Skeletal muscle cell (primary cell): ENCODE data around the gene ELP4.
"Not testable (repeated sequence)": the region's sequence is repeated elsewhere in the genome, so short reads cannot be mapped to it uniquely, and the experiment has no call there.

Source experiments
- DNase-seq: peaks from one replicate; pipeline ENCODE4 v3.0.0-alpha.2; 2010; ENCODE audit warnings: low read depth
- H3K4me3 ChIP-seq: 2 replicates; pipeline ENCODE4 v1.5.1; 2011; ENCODE audit warnings: low read depth, mild to moderate bottlenecking, control low read depth, low read length, moderate library complexity

Gene ELP4, protein sequence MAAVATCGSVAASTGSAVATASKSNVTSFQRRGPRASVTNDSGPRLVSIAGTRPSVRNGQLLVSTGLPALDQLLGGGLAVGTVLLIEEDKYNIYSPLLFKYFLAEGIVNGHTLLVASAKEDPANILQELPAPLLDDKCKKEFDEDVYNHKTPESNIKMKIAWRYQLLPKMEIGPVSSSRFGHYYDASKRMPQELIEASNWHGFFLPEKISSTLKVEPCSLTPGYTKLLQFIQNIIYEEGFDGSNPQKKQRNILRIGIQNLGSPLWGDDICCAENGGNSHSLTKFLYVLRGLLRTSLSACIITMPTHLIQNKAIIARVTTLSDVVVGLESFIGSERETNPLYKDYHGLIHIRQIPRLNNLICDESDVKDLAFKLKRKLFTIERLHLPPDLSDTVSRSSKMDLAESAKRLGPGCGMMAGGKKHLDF

DNA sequence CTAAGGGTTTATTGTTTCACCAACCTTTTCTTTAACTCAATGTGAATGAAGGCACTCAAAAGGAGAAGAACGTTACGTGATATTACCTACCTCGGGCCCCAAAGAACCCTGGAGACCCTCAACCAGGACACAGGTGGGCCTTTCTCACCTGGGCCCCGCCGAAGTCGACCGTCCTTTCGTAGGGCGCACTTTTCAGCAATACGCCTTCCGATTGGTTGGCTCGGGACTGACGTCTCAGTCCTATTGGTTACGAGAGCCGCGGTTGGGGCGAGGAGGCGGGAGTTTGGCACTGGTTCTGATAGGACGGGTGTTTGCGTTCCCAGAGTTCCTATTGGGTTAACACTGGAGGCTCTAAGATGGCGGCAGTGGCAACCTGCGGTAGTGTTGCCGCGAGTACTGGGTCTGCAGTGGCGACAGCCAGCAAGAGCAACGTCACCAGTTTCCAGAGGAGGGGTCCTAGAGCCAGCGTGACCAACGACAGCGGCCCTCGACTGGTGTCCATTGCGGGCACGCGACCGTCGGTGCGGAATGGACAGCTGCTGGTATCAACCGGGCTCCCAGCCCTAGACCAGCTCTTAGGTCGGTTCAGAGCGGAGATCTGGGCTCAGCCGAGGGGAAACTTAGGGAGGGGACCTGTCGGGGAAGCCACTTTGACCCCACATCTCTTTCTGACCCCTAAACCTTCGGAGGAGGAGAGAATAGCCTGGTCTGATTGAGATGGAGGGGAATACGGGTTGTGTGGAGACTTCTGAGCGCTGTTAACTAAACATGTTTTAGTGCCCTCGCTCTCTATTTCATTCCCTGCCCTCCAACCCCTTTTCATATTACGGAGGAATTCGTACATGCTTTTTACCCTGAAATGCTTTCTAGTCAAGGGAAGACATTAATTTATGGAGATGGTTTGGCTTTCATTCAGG is at the start of gene ELP4, which contains the start of gene IMMP1L:
Gene ELP4 (plus strand): TSS at position 339 of the 917 bp plus-strand sequence. CDS start 18 bp downstream, at position 357.
Gene IMMP1L (minus strand): TSS at position 194 of the 917 bp plus-strand sequence. CDS start 46,346 bp downstream, outside the sequence.
- peak; percentile 77 for DNase-seq
- H3K4me3 ChIP-seq: peak within 1 kb of the TSS; percentile 95

DNA sequence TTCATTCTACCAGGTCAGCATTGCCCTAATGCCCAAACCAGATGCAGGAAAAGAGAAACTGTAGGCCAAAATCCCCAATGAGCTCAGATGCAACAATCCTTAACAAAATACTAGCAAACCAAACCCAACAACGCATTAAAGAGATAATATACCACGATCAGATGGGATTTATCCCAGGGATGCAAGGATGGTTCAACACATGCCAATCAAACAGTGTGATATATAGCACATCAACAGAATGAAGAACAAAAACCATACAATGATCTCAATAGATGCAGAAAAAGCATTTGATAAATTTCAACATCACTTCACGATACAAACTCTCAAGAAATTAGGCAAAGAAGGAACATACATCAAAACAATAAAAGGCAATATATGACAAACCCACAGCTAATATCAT is 45.1 kb upstream of the ELP4 start:
- no peak overlapping the region for H3K4me3 ChIP-seq
- no peak for DNase-seq

DNA sequence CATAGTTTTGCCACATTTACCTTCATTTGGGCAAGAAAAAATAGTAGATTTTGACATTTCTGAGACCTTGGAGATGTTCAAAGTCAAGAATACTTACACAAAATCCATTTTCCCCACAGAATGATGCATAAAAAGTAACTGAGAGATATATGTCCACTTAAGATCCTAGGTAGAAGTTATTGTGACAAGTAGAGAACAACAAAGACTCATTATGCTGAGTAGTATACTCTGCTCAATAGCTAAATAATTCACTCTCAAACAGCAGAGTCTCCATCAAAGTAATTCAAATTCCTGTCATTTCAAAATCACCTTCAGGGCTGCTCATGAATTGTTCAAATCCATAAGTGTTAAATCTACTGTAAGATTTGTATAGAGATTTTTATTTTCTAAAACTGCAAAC is 35.5 kb upstream of the ELP4 start:
- no peak for DNase-seq
- H3K4me3 ChIP-seq: no peak overlapping the region

DNA sequence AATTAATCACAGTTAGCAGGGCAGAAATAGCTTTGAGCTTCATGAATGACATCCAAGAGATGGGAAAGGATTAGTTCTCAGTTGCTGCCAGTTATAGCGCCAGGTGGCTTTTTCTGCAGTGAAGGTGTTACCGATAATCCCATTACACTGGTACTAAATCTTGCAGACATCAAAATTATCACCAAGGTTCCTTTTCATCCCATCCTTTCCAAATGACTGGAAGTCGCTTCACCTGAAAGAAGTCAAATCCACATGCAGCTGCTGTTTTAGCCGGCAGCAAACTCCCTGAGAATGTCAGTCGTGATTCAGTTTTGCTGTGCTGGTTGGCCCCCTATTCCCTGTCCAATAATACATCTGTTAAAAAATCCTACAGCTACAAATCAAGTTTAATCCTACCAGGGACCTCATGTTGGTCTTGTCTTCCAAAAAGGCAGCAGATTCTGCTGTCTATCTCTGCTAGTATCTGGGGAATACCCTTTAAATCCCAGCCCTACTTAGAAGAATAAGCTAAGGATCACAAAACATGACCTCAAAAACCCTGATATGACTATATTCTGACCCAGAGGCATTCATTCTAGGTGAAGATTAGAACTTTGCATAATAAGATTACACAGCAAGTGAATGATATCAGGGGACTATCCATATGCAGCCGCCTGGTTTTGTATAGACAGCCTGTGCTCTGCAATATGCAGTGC is 31.9 kb upstream of the ELP4 start:
- no peak for DNase-seq

DNA sequence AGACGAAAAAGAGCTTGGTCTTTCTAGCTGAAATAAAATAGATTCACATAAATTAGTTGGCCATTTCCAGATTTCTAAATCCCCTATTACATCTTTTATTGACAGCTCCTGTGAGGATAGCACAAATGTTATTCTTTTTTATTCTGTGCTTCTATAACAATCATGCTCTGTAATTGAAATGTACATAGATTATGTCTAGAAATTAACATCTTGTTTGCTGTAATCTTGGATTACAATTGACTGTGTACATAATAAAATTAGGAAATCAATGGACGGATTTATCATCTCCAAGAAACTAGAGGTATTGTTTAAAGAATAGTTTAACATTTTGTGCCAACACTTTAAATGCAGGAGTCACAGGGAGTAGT is 31.4 kb upstream of the ELP4 start:
- no peak for DNase-seq
- H3K4me3 ChIP-seq: no peak overlapping the region

More for the DNA sequence above, 31.9 kb upstream of the ELP4 start:
- no peak overlapping the region for H3K4me3 ChIP-seq

DNA sequence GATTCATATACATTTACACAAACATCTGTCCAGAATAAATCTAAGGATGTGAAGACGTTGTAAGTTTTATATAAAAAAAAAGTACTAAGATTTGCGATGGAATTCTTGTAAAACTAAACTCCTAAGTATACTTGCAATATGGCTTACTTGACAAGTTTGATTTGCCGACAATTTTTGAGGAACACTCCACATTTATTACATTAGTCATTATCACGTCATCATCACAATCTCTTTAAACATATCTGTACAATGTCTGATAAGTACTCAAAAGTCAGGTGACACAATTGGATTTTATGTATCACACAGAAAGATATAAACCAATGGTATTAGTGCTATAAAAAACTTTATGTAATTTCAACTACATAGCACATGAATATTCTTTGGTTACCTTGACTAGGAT is 30.5 kb upstream of the ELP4 start:
- no peak overlapping the region for H3K4me3 ChIP-seq
- DNase-seq: no peak

DNA sequence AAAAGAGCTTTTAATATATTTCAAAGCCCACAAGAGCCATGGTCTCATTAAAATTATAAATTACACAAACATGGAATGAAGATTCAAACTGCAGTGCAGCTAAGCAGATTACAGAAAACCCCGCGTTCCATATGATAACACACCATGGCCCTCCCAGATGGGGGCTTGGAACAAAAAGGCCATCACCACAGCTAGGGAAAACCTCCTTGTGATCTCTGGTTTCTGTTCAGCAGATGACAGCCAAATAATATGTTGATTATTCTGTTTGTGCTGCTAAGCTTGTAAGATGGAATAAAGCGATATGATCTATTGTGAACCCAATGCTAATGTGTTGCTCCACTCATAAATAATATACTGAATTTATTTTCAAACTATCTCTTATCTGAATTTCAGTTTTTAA is 28.6 kb upstream of the ELP4 start:
- no peak for DNase-seq
- no peak overlapping the region for H3K4me3 ChIP-seq

DNA sequence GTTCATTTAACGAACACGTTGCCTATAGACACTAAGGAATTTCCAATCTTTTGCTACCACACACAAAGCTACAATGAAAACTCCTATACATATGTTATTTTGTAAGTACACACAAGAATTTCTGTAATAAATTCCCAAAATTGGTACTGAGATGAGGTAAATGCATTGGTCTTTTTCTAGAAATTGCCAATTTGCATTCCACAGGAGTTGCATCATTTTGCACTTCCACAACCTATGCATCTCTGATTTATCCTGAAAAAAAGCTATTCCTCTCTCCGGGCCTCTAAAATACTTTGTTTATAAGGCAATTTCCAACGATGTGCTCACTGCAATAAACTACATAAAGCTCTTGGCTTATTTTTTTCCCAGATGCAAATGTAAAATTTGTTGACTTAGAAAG is 25.1 kb upstream of the ELP4 start:
- DNase-seq: no peak
- H3K4me3 ChIP-seq: no peak overlapping the region

DNA sequence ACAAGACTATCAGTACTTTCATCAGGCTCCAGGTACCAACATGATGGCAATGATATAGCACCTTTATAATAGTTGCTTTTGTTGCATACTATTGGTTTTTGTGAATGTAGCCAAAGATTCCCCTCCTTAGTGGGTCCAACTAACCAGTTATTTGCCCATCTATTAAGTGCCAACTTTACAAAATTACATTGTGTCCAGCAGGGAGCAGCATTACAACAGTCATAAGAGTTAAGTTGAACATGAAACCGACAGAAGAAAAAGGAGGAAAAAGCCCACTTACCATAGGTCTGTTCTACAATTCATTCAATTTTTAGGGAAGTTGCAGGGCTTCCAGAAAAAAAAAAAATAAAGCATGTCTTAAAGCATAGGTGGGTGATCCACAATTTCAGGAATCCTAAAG is 21.7 kb upstream of the ELP4 start:
- DNase-seq: peak; percentile 17

DNA sequence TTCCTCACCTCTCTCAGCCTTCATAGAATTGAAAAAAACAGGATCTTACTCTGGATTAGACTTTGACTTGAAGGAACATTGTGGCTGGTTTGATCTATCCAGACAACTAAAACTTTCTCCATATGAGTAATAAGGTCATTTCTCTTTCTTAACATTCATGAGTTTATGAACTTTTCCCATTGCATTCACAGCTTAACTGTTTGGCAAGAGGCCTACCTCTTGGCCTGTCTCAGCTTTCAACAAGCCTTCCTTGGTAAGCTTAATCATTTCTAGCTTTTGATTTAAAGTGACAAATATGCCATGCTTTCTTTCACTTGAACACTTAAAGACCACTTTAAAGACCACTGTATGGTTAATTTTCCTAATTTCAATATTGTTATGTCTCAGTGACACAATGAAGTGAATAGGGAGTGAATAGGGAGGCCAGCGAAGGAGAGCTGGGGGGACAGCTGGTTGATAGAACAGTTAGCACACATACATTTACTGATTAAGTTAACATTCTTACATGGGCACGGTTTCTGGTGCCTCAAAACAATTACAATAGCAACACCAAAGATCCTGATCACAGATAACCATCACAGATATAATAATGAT is 17.1 kb upstream of the ELP4 start:
- H3K4me3 ChIP-seq: no peak overlapping the region
- peak; percentile 36 for DNase-seq

More for the DNA sequence above, 21.7 kb upstream of the ELP4 start:
- no peak overlapping the region for H3K4me3 ChIP-seq

DNA sequence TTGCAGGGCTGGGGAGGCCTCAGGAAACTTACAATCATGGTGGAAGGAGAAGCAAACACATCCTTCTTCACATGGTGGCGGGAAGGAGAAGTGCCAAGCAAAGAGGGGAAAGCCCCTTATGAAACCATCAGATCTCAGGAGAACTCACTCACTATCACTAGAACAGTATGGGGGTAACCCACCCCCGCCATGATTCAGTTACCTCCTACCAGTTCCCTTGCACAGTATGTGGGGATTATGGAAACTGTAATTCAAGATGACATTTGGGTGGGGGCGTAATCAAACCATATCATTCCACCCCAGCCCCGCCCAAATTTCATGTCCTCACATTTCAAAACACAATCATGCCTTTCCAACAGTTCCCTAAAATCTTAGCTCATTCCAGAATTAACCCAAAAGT is 16.3 kb upstream of the ELP4 start:
- DNase-seq: no peak

DNA sequence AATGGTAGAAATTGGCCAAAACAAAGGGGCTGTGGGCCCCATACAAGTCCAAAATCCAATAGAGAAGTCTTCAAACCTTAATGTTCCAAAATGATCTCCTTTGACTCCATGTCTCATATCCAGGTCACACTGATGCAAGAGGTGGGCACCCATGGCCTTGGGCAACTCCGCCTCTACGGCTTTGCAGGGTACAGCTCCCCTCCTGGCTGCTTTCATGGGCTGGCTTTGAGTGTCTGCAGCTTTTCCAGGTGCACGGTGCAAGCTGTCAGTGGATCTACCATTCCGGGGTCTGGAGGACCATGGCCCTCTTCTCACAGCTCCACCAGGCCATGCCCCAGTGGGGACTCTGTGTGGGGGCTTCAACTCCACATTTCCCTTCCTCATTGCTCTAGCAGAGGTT is 15.8 kb upstream of the ELP4 start:
- not testable (repeated sequence) for DNase-seq, H3K4me3 ChIP-seq

More for the DNA sequence above, 16.3 kb upstream of the ELP4 start:
- H3K4me3 ChIP-seq: no peak overlapping the region

DNA sequence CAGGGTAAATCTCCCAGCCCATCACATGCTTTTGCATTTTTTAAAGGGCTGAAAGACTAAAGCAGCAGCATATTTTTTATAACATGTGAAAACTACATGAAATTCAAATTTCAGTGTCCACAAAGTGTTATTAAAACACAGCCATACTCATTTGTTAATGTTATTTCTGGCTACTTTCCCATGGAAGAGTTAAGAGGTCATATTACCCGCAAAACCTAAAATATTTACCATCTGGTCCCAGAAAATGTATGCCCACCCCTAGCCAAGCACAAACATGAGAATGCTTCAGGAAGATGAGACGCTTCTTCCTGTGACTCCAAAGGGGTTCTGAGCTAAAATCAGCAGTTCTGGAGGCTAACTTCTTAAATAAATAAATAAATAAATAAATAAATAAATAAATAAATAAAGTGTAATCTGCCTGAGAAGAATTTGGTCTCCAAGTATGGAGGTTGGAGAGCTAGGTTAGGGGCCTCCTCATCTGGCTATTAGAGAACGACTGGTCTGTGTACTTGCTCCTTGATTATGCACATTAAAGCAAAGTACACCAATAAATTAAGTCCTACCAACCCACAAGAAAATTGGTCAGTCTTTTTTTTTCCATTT is 9.9 kb upstream of the ELP4 start:
- peak; percentile 37 for DNase-seq
- H3K4me3 ChIP-seq: no peak overlapping the region

DNA sequence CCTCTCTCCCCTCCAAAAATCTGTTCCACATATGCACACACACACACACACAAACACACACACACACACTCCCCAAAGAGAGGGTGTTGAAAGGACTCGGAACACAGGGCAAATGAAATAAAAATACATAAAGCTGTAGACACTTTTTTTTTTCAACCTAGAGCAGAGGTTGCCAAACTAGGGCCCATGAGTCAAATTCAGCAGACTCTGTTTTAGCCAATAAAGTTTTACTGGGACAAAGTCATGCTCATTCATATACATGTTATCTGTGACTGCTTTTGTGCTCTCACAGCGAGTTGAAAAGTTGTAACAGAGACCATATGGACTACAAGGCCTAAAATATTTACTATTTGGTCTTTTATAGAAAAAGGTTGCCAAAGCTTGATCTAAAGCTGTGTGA is 9.0 kb upstream of the ELP4 start:
- no peak for DNase-seq
- H3K4me3 ChIP-seq: no peak overlapping the region

DNA sequence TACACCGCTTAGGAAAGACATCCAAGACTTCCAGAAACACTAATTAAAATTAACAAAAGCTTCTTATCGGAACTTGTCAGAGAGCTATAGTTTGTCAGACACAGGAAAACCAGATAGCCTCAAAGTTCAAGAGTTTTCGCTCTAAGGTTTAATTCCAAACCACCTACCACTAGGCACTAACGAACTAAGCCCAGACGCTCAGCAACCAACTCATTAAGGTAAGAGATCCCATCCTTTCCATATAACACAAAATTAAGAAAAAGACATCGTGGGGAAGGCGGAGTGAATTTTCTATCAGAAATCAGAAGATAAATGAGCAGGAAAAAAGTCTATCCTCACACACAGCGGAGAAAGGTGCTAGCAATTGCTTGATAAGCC is 527 bp upstream of the ELP4 start:
- DNase-seq: no peak
- H3K4me3 ChIP-seq: peak overlapping the region; percentile 95

DNA sequence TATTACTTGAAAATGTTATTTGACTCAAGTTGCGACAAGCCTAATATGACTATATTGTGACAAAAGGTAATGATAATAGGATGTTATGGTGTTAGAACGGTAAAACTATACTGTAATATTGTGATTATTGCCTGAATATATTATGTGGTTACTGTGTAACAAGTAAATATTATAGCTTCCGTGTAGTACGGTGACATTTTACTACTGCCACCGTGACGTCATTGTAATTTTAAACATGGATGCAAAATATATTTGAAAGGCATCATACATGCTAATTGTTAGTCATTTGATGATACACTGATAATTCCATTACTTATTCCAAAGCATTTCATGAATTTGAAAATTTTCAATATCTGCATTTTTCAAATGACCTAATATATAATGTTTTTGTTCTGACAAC is 2.5 kb downstream of the ELP4 start:
- DNase-seq: no peak

DNA sequence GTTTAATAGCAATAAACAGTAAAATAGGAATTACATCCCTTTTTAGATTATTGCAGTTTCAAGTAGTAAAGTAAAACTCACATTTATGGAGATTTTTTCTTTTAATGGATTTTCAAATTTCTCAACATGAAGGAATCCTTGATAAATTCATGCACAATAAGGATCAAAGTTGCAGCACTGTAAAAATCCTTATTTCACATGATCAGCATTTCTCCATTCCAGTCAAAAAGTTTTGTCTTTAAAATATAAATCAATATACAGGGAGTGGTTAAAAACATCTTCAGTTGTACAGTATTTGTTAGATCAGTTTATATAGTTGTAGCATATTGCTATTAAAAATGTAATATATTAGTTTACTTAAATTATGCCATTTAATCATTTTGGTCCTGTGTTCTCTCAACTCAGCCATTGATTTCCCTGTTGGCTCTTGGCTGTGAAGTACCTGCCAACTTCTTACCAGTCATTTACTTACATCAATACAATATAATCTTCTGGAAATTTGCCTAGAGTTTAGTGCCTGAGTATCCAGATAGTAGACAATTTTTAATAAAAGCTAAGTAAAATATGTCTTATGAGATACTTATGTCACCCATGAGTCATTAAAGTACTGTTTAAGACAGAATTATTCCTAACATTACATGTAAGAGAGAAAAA is 12.1 kb downstream of the ELP4 start:
- DNase-seq: no peak
- H3K4me3 ChIP-seq: no peak overlapping the region

More for the DNA sequence above, 2.5 kb downstream of the ELP4 start:
- H3K4me3 ChIP-seq: no peak overlapping the region

DNA sequence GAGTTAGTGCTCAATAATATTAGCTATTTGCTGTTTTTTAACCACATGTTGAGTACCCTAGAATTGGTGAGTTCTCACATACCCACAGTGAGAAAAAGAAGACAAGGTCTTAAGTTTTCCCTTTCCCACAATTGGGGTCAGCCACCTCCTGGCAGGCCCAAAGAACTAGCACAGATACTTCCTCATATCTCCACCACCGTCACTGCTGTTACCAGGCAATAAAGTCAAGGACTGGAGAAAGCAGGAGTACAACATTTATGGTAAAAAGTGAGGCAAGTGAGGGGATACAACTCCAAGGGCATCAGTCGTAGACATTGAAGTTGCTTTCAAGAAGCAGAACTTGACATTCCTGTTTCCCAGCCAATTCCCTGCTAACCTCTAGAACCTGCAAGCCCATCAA is 19.6 kb downstream of the ELP4 start:
- DNase-seq: no peak
- H3K4me3 ChIP-seq: no peak overlapping the region

DNA sequence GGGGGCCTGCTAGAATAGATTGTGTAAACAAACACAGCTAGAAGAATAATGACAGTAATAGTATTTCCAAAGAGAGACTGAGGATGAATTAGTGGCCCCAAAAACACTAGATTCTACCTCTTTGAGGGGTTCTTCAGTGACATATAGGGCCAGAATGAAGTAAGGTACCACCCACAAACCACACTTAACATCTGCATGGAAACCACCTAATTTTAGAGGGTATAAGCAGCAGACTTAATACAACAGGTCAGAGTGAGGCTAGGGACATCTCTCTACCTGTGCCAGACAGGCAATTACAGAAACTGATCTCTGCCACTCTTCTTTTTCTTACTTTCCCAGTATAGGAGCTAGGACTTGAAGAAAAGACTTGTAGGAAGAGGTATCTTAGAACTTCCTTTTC is 20.1 kb downstream of the ELP4 start:
- no peak for DNase-seq
- H3K4me3 ChIP-seq: no peak overlapping the region
